NOMO-1 treated with DMSO at 0.1 percent for 48 hours (cell line): ENCODE results near the gene GSTM2.

Experiments used
- DNase-seq: peaks from one replicate; lab custom pipeline; 2025; ENCODE audit not compliant: unreplicated experiment; lab: John Stamatoyannopoulos, UW

GSTM2 gene

GRCh38 chr1:109629372-109630030 lies 38.4 kb upstream of the GSTM2 start:
- no peak for DNase-seq

- DNase-seq: no peak
These were observed 37.6 kb upstream of the GSTM2 start for GRCh38 chr1:109630081-109630897.

- DNase-seq: no peak
These were observed 36.9 kb upstream of the GSTM2 start for GRCh38 chr1:109630898-109631512.

GRCh38 chr1:109631513-109632505 lies 36.0 kb upstream of the GSTM2 start:
- no peak for DNase-seq

GRCh38 chr1:109632671-109633346 lies 35.0 kb upstream of the GSTM2 start:
- no peak for DNase-seq

GRCh38 chr1:109634292-109634691 lies 33.6 kb upstream of the GSTM2 start:
- no peak for DNase-seq

GRCh38 chr1:109634771-109635750 lies 32.8 kb upstream of the GSTM2 start:
- DNase-seq: no peak

GRCh38 chr1:109635862-109636200 lies 32.0 kb upstream of the GSTM2 start:
- DNase-seq: no peak

DNA sequence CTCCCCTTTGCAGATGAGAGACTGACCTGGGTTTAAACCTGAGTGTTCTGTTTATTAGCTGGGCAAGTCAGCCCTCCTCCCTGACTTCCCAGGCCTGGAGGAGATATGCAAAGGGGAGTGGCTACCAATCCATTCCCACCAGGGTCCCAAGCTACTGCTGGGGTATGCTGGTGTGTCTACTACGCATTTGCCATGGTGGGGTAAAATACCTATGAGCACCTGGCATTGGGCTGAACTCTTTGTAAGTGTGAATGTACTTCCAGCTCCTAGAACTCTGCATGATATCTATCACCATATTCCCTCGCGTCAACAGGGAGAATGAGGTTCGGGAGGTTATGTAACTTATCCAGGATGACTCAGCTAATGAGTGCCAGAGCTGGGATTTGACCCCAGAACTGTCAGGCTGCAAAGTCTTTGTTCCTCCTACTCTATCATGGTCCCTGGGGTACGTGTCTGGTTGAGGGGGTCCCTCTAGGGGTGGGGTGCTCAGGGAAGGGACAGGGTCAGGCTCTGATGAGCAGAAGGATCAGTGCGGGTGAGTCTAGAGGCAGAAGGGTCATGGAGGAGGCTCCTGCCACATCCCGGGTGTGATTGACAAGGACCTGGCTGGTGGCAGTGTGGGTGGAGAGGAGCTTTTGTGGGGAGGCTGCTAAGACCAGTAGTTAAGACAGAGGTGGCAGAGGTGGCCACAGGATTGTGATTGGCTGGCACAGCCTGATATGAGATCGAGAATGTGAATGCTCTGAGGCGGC lies 31.5 kb upstream of the GSTM2 start:
- DNase-seq: no peak

DNA sequence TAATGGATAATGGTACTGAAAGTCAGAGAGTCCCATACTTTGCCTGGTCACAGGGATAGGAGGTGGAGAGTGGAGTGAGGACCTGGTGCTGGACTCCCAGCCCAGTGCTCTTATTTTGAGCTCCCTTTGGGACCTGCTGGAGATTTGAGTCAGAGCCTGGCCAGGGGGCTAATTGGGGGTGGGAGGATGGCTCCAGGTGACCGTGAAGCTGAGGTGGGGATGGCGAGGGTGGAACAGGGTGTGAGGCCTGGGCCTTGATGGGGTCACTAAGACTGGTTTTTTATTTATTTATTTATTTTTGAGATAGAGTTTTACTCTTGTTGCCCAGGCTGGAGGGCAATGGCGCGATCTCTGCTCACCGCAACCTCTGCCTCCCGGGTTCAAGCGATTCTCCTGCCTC lies 30.4 kb upstream of the GSTM2 start:
- no peak for DNase-seq

- no peak for DNase-seq
These were observed 28.6 kb upstream of the GSTM2 start for GRCh38 chr1:109639063-109639840.

DNA sequence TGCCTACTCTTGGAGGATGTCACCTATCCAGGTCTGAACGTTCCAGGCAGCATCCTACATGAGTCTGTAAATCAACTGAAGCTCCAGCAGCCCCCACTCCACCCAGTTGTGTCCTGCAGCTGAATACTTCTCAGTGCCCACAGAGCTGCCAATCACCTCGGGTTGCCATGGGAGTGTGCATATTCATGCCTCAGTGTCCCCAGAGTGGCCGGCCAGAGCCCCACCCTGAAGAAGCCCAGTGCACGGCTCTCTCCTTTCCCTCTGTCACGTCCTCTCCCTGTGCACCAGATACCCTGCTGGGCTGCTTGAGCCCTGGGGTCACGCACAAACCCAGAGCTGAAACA lies 28.0 kb upstream of the GSTM2 start:
- DNase-seq: no peak

DNA sequence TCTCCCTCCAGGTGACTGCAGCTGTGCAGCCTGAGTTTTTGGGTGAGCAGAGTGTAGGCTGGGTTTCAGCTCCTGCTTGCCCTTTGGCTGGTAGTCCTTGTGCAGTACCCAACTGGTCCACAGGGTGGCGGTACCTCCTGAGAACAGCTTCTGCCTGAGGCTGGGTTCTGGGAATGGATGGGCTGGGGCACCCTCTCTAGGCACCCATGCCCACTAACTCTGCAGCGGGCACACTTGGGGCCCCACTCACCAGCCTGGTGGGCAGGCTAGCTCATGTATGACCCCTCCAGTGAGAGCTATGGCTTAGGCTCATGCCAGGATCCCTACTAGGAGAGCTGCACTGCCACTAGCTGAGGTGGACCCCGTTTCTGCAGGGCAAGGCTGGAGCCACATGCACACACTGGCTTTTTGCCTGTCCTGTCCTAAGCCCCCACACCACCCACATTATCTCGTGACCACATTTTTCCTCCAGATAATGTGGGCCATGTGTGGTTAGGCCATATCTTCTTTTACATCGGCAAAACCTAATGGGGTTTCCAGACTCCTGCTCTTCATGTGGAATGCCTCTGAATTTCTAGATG lies 27.5 kb upstream of the GSTM2 start:
- peak; percentile 47 for DNase-seq

- DNase-seq: no peak
These were observed 26.6 kb upstream of the GSTM2 start for GRCh38 chr1:109641078-109641740.

- no peak for DNase-seq
These were observed 26.0 kb upstream of the GSTM2 start for GRCh38 chr1:109641861-109642260.

GRCh38 chr1:109642626-109643025 lies 25.2 kb upstream of the GSTM2 start:
- DNase-seq: no peak
